Measurements from ENCODE around the gene ARHGAP4.
A peak's percentile ranks its signal among the peaks of the same experiment; 100 is the strongest.

The ARHGAP4 gene

DNA sequence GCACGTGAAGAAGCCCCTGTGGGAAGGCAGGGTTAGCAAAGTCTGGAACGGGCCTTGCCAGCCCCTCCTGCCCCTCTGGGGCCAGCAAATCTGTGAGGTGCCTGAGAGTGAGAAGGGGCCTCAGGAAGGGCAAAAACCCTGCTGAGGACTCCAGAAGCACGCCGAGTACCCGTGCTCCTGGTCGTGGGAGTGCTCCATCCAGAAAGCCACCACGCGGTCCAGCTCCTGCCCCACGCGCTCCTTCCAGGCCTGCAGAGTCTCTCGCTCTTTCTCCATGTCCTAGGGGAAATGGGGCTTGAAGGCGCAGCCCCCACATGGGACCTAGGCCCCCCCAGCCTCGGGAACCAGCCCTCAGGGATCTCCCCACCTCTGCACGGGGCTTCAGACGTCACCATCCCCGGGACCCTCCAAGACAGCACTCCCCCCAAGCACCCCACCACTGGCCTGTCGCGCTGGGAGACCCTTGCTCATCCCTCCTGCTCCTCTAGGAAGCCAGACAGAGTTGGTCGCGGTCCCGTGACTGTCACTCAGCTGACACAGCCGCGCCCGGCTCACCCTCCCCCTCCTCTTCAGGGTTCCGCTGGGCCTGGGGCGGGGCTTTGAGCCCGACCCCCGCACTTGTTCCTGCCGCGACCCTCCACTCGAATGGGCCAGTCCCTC is 18.2 kb upstream of the ARHGAP4 start, which contains the start of gene RENBP:
TSS of gene RENBP (minus strand) at position 504 of the 660 bp plus-strand sequence. CDS start at position 471, 33 bp downstream.
- DNase-seq, result peak; percentile 43

DNA sequence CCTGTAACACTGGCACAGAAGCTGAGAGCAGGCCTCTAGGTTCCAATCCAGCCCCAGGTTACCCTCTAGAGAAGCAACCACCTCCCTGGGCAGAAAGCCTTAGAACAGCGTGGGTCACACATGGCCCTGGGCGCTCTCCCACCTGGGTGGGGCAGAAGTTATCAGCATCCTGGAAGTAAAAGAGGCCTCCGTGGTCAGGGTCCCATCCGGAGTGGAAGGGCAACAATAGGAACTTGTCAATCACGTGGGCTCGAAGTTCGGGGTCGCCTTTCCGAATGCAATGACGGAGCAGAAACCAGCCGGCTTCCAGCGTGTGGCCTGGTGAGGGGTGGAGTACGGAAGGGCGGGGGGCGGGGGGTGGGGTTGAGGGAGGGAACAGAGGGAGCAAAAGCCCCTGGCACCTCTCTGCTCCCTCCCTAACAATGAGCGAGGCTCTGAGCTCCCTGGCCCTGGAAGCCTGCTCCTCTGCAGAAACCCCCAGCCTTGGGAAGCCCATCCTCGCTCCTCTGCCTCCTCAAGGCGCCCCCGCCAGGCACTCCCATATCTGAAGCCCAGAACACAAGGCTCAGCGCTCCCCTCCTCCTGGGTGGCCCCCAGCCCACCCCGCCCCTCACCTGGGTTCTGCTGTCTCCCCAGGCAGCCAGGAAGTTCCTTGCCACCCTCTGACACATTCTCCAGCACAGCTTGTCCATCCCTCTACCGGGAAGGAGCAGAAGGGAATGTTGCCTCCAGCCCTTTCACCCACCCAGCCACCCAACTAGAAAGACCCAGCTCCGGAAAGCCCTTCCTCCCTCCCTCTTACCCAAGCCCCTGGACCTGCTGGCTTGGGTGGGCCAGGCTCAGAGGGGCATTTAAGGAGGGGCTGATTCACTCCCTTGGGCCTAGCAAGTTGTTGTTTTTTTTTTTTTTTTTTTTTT is 15.5 kb upstream of the ARHGAP4 start:
- DNase-seq, result no peak

DNA sequence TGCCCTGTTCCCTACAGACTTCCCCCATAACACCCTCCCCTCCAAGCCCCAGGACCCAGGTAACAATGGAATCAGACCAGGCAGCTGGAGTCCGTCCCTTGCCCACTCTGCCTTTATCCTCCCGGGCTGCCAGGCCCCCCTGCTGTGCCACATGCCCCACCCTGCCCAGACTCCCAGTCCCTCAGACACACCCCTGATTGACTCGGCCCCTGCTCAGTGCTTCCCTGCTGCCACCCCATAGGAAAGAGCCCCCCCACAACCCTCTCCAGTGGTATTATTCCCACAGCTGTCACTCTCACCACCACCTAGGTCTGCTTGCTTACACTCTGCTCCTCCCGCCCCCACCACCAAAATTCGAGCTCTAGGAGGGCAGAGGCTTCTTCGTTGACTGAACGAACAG is 13.5 kb upstream of the ARHGAP4 start:
- no peak for DNase-seq

DNA sequence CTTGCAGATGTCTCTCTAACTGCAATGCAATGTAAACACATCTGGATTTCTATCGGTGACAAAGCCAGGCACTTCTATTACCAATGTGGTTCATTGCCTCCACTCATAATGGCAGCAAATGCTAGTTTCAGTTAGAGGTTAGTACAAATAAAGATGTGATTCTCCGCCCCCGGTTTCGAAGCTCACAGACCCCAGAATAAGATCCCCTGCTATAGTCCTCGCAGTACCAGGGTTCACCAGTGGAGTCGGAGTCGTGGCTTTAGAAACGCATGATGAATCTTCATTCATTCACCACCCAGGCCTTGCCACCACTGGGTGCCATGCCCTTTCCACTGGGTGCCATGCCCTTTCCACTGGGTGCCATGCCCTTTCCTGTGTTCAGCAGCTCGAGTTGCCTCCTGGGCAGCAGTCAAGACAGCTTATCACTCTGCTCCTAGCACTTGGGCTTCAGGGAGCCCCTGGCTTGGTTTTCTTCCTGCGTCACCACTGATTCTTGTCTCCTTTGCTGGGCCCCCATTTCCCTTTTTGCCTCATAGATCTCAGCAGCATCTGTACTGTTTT is 12.2 kb upstream of the ARHGAP4 start:
- DNase-seq, result no peak

DNA sequence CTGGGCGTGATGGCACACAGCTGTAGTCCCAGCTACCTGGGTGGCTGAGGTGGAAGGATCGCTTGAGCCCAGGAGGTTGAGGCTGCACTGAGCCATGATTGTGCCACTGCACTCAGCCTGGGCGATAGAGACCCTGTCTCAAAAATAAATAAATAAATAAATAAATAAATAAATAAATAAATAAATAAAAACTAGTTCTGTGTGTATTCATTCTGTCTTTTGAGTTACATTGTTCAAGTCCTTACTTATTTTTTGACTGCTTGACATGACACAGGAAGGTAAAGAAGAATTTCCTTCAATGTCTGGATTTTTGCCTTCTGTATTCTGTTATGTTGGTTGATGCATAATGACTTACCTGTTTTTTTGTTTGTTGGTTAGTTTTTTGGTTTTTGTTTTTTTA is 11.0 kb upstream of the ARHGAP4 start:
- no peak for DNase-seq

DNA sequence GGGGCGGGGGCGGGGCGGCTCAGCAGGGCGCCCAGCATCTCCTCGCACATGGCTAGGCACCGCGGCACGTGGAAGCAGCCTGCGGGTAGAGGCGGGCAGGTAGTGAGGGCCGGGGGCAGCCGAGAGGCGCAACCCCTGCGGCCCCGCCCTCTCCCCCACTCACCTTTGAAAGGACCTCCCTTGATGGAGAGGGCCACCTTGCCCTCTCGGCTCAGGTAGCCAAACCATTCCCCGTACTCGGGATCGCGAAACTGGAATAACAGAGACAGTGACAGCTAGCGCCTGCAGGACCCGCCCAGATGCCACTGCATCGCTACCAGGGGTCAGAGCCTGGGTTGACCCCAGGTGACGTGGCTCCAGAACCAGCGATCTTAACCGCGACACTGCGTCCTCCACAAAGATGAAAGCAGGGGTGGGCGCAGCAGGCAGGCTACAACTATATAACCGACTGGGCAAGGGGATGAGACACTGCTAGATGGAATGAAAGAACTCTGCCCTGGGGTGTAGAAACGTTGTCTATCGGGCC is 9.3 kb upstream of the ARHGAP4 start:
- no peak for DNase-seq

DNA sequence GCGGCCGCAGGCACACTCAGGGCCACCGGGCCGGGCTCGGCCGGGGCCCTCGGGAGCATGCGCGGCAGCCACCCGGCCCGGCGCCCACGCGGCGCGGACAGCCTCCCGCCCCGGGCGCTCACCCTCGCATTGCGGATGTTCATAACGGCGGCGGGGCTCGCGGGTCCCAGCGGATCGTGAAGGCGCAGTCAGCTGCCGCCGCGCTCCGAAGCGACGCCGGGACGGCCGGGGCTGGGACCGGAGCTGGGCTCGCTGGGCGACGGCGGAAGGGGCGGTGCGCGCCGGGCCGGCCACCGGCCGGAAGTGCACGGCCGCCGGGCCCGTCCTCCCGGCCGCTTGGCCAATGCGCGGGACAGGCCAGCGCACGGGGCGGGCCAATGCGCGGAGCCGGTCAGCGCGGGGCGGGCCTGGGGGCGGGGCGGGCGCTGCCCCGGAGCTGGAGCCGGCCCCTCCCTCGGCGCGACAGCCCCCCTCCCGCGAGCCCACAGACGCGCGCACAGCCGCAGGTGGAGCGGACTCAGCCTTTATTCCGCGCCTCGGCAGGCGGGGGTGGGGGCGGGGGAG is 8.8 kb upstream of the ARHGAP4 start, which contains the start of gene NAA10:
TSS of gene NAA10 (minus strand) at position 276 of the 564 bp plus-strand sequence. CDS start at position 143, 133 bp downstream.
- peak; percentile 68 for DNase-seq

DNA sequence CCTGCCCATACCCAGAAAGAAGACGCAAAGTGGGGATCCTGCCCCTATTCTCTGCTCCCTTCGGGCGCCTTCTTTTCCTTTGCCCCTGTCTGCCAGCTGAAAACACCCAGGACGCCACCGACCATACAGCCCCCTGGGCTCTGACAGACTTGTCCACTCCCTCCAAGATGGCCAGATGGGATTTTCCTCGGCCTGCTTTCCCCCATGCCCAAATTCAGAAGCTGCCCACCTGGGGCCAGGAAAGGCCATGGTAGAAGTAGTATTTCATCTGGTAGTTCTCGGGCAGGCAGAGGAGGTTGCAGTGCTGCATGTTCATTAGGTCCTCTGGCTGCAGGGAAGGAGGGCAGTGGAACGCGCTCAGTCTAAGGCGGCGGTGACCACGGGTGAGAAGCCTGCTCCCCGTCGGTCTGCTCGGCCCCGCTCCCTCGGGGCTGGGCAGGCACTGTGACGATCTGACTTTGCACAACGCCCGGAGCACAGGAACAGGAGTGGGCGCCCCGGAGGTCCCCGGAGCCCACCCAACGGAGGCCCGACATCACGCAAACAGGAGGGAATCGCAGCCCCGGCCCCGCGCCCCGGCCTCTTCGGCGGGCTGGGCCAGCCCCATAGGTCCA is 8.2 kb upstream of the ARHGAP4 start:
- DNase-seq, result no peak

DNA sequence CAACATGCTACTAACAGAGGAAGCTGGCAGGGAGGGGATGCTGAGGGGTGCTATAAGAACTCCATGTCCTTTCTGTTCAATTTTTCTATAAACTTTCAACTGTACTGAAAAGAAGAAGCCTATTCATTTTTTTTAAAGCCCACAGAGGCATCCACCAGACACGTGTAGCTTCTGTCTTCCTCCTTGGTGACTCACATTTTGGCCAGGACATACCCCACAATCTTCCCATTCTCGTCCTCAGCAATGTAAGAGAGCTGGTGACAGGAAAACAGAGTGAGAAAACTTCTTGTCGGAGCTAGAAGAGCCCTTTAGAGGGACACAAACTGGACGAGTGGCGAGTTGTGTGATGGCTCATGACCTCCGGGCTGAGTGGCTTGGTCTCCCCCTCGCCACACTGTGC is 7.7 kb upstream of the ARHGAP4 start:
- DNase-seq, result no peak

DNA sequence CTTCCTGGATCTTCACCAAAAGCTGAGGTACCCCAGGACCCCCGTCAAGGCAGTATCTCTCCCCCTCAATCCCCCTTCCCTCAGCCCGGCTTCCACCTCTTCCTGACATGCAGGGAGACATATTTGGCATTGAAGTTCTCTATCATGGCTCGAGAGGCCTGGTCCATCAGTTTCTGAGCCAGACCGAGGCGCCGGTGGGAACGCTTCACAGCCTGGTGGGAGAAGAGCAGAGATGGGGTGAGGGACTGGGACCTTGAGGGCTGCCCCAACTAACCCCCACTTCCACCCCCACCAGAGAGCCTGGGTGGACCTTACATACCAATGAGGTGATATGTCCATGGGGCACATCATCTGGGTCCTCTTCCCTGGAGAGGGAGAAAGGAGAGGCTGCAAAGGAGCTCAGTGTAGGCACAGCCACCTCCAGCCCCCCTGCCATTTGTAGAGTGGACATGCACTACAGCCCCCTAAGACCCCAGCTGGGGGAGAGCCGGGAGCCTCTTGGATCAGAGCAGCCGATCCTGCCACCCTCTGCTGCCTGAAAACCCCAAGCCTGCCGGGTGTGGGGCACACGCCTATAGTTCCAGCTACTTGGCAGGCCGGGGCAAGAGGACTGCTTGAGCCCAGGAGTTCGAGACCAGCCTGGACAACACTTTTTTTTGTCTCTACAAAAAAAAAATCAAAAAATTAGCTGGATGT is 6.3 kb upstream of the ARHGAP4 start:
- no peak for DNase-seq

DNA sequence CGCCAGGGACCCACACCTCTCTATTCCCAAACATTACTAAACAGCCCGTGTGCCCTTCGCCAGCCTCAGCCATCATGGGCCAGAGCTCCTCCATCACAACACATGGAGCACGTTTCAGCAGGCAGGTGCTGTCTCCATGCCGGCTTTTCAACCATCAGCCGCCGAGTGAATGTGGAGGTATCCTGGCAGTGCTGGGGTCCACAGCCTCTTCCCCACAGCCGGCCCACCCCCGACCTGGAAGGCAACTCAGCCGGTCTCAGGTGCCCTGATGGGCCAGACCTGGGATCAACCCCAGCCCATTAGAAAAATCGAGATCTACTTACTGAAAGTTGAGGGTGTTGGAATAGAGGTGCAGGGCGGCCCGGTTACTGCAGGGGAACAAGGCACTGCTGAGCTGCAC is 5.7 kb upstream of the ARHGAP4 start:
- DNase-seq, result no peak

DNA sequence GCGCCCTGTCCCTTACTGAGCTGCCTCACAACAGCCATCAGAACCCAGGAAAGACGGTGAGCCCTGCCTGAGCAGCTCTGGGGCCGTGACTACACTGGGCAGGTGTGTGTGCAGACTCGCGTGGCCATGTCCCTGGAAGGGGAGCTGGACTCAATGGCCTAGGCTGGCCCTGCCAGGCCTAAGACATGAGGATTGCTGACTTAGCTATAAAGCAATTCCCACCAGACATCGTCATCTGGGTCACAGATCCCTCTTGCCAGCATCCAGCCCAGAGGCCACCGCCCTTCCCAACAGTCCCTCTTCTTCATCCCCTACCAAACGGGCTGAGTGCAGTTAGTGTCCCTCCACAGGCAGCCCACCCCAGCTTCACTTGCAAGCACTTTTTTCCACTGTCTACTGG is 5.1 kb upstream of the ARHGAP4 start:
- no peak for DNase-seq

DNA sequence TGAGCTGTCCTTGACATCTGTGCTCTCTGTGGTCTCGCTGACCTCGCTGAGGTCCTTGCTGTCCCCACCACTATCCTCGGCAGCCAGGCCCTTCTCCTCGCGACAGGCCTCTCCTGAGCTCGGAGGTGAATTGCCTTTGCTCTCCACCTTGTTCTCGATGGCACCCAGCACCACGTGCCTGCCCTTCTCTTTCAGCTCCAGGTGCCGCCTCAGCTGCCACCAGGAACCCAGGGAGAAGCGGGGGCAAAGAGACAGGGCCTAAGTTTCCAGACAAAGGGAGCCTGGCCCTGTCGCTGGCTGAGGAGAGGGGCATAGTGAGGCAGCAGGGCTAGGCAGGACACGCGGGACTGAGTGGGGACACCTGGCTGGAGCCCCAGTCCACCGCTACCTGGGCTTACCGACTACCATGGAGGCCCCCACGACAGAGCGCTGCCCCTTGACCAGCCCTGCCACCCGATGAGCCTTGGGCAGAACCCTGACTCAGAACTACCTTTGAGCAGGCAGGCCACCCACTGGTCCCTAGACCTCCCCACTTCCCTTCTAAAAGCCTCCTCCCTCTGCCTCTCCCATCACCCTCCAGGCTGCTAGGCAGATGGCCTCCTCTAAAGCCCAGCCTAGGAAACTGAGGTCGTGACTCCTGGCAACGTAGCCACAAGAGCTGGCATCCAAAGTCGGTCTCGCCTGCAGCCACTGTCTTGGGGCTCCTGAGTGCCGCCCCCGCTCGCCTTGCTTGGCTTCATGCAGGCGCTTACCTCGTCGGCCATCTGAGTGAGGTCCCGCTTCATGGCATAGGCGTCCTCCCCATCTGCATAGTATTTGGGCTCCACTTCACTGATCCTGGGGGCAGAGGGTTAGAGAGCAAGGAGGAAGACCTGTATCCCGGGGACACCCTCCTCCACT is 4.2 kb upstream of the ARHGAP4 start:
- no peak for DNase-seq

DNA sequence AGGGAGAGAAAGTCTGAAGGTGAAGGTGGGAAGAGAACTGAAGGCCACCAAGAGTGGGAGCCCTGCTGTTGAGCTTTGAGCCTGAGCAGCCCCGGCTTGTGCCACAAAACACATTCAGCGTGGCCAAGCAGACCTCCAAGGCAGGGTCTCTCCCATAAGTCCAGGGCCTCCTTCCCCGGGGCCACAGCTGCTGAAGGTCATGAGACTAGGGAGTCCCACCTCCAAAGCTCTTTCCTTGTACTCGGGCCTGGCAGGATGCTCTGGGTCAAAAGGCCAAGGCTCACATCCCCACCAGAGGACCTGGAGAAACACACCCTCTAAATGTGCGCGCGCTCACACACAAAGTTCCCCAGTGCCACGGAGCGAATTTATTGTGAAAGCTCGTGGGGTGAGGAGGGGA is 3.5 kb upstream of the ARHGAP4 start:
- DNase-seq, result no peak

DNA sequence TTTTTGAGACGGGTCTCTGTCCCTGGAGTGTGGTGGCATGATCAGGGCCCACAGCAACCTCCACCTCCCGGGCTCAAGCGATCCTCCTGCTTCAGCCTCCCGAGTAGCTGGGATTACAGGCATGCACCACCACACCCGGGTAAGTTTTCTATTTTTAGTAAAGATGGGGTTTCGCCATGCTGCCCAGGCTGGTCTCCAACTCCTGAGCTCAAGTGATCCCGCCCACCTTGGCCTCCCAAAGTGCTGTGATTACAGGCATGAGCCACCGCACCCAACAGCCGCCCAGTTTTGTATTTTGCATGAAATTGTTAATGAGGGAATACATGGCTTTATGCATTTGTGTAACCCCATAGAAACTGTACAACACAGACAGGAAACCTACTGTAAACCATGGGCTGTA is 2.8 kb upstream of the ARHGAP4 start:
- DNase-seq, result no peak

DNA sequence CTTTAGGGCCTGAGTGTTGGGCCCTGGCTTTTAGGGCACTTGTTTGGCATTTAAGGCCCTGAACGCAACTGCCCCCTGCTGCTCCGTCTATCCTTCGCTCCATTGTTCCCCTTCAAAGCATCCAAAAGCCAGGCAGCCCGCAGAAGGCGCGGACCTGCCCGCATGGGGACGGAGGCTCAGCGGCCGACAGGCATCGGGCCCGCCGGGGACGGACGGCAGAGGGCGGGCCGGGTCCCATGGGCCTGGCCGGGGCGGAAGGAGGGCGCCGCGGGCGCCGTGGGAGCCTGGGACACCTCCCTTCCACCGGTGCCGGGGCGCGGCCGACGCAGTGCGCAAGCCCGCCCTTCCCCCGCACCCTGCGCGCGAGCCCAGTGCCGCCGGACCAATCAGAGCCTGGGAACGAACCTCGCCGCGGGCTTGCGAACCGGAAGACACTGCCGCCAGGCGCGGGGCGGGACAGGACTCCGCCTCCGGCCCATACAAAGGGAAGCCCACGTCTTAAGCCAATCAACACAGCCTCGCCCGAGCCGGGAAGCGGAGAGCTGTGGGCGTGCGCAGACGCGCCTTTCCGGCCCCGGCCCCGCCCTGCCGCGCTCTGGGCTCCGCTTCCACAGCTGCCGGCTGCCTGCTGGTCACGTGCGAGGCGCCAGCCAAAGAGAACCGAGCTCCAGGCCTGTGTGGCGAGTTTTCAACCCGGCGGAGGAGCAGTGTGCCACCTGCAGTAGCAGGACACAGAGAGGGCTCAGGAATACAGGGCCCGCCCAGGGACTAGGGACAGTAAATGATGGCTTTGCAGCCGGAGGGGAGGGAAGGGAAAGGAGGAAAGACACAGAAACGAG is 2.1 kb upstream of the ARHGAP4 start:
- DNase-seq, result peak; percentile 98

DNA sequence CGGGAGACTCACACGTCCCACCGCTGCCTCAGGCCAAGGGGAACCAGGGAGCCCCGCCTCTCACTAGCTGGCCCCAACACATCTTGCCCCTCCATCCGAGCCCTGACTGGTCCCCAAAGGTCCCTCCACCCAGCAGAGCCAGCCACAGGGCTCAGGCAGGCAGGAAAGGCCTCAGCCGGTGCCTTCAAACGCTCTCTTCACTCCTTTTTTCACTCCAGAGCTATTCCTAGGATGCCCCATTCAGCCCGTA is 1.5 kb upstream of the ARHGAP4 start:
- no peak for DNase-seq

DNA sequence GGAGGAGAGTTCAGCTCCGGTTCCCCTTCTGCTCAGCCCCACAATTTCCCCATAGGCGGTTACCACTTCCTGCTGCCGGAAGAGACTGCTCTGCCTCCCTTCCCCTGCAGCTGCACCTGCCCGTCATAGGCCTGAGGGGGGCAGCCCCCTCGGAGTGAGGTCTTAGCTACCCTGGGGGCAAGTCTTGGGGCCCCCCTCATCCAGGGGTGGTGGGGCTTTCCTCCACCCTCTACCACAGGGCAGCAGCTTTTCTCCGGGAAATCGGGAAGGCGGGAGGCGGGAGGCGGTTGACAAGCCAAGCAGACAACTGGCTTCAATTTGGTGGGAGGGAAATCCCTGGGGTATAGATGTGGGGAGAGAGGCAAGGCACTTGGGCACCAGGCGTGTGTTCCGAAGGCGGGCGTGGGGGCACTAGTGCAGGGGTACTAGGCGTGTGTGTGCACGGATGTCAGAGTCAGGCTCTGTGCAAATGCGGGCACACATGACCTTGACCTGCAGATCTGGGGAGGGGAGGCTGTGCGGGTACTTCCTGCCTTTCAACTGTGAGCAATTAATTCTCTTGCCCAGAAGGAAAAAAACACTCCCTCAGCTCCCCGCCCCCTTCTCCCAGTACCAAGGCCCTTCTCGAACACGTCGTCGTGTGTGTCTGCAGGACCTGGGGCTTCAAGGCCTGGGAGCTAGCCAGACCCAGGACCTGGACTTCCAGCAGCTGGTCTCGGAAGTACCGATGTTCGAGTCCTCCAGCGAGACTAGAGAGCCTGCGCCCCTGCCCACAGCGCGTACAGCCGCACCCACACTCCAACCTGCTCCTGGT is 1.0 kb upstream of the ARHGAP4 start:
- peak; percentile 90 for DNase-seq

DNA sequence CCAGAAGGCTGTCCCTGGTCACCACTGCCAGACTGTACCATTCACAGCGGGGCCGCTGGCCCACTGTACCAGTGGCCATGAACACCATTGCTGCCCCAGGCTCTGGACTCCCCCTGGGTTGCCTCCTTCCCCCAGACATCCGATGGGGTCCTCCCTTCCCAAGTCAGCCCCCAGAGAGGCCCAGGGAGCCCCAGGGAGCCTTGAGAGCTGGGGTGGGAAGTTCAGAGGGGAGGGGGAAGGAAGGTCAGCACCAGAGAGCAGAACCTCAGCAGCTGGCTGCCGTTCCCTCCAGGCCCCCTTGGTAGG is 441 bp upstream of the ARHGAP4 start:
- no peak for DNase-seq

DNA sequence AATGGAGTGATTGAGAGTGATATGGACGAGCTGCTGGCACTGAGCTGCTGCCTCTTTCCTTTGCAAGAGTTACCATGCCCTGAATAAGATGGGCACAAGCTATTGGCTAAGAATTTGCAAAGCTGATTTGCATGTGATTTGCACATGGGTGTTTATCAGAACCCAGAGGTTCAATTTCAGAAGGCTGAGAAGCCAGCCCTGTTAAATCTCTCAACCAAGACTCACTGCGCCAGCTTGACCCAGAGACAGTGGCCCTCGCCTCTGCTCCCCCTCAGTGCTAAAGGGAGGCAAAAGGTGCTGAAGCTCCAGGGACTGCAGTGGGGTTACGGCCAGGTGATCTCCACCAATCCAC is 701 bp downstream of the ARHGAP4 start:
- no peak for DNase-seq
